DMS53 (cell line): ENCODE measurements around the gene LRMDA.

ENCODE experiments used
- DNase-seq: peaks from one replicate; lab custom pipeline; 2025; lab: John Stamatoyannopoulos, UW

LRMDA gene

DNA sequence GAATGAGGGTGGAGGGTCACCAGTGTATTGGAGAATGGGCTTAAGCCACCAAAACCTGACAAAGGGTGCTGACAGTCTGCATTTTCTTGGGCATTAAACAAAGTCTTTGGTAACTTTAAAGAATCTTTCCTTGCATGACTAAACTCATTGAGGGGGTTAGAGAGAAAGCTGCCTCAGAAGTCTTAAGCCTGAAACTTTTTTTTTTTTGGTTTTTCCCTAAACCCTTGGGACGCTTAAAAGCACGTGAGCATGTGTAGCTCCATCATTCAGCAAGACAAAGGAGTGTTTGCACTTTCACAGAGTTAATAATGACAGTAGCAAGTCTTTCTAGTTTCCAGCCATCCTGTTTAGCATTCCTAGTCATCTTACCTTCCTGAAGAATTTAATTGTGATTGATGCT is 110.7 kb downstream of the LRMDA start:
- no peak for DNase-seq

DNA sequence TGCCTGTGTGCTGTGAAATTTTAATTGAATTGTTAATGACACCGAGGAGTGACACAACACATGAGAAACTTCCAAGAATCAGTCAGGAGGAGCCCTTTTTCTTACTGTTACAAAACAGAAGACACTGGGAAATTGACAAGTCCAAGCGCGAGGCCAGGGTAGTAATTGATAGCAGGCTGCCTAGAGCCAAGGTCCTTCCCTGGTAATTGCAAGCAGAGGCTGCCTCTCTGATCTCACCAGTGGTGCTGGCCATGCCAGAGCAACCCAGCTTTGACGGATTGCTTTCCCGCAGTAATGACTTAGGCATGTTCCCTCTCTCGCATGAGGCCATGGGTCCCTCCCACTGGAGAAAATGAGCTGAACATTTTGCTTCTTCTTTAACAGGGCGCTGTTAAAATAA is 111.5 kb downstream of the LRMDA start:
- DNase-seq: no peak

DNA sequence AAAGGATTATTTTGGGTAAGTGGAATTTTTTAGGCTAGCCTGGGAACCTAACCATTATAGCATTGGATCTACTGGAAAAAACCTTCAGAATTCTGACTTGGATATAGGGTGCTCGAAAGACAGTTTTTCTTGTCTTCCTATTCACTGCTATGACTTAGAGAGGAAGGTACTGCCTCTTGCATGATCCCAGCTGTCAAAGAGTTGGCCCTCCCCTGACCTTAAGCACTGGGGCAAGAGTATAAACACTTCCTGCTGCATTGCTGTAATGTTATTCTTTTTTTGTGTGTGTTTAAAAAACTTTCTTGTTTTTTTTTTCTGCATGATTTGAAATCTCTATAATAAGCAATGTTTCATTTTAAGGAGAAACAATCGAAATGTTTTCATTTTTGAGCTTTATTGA is 113.0 kb downstream of the LRMDA start:
- DNase-seq: no peak

DNA sequence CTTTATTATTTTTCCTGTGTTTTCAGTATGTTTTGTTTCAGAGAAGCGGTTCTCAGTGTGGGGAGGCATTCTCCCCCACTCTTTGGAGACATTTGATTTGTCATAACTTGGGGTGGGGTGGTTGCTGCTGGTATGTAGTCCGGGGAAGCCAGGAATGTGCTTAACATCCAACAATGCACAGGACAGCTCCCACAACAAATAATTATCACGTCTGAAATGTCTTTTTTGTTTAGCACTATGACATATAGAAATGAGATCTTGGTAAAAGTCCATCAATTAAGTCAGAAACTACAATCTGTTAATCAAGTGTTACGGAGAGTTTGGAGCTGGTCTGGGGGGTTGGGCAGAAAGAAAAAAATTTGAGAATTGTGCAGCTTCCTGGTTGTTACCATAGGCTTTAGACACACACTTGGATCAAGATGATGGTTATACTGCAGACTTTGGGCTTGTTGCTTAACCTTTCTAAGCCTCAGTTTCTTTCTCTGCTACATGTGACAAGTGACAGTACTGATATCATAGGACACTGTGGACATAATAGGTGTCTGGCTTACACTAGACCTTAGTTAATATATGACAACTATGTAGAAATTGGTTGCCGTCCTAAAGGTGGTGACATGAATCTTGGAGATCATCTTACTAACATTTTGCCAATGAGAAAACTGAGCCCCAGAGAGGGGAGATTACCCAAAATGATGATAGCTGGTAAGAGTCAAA is 113.7 kb downstream of the LRMDA start:
- no peak for DNase-seq

DNA sequence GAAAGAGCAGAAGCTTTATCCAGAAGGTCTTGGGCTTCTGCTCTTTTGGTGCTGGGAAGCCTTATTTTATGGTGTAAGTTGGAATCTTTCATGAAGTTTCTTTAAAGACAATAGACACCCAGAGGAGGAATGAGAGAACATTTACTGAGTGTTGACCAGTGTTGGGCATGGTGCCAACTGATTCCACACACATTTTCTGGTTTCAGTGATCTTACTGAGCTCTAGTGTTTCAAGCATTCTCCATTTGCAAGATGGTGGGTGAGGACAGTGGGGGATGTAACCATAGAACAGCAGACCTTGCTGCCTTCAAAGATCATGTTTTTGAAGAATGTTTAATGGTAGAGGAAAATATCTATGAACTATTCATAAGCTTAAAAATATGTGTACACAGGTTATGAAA is 114.6 kb downstream of the LRMDA start:
- no peak for DNase-seq

DNA sequence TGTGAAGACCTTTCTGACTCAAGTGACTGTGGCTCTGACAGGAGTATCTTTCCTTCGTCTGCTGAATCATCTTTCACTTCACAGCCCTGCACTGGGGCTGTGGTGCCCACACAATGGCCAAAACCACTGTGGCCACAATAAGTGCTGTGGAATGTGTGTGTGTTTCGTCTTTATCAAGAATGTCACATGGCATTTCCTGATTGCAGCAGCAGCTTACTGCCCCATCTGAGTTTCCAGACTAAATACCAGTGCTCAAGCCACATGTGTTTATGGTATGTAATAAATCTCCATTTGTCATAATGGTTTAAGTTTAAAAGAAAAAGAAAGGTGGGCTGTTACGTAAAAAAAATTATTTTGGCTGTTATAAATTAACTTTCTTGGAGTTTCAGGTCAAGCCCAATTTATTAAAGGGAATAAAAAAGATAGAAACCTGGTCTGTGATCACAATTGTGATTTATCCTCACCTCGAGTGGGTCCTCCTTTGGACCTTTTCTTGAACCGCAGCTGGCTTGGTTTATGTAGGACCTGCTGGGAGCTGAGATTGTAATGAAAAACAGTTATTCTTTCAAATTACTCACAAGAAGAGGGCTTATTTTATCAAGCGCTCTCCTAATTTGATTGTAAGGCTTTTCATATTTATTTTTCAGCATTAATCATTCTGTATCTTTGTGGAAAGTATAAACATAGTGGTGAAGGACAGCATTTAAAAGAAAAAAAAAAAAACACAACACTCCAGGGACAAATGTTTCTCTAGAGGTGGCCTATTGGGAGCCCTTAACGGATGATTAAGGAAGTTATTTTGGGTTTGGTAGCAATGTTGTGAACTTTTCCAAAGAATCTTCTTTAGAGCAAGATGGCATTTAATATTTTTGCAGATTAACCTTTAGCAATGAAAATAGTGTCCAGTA is 116.2 kb downstream of the LRMDA start:
- DNase-seq: no peak

DNA sequence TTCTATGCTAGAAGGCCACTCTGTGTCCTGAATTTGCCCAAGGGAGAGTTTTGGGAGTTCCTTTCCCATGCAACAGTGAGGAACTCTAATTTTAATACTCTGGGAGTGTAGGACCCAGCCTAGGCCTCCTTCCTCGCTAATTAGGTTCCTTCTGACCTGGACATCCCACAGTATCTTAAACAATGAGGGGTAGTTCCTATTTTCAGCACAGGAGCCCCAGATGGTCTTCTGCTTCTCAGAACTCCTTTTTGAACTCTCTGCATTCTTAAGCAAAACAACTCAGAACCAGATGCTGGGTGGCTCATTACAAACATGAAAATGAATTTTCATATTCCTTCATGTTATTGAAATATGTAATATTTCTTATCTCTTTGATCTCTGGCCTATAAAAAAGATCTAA is 116.9 kb downstream of the LRMDA start:
- DNase-seq: no peak

DNA sequence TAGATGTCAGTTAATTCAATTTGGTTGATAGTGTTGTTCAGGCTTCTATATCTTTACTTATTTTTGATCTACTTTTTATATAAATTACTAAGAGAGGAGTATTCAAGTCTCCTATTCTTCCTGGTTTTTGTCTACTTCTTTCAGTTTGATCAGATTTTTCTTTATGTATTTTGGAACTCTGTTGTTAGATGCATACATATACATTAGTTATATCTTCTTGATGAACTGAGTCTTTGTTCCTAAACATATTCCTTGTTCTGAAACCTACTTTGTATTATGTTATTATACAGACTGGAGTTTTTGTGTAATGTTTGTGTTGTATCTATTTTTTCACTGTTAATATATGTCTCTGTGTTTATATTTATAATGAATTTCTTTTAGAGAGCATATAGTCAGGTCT is 118.8 kb downstream of the LRMDA start:
- no peak for DNase-seq

DNA sequence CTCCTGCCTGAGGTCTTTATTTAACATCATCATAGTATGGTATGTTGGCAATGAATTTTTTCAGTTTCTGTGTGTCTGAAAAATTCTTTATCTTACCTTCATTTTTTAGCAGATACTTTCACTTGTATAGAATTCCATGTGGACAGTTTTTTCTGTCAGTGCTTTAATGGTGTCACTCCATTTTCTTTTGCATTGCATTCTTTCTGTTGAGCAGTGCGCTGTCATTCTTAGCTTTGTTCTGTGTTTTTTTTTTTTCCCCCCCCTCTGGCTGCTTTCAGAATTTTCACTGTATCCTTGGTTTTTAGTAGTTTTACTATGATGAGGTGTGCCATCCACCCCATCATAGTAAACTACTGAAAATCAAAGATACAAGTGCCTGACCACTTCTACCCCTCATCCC is 120.7 kb downstream of the LRMDA start:
- DNase-seq: no peak

DNA sequence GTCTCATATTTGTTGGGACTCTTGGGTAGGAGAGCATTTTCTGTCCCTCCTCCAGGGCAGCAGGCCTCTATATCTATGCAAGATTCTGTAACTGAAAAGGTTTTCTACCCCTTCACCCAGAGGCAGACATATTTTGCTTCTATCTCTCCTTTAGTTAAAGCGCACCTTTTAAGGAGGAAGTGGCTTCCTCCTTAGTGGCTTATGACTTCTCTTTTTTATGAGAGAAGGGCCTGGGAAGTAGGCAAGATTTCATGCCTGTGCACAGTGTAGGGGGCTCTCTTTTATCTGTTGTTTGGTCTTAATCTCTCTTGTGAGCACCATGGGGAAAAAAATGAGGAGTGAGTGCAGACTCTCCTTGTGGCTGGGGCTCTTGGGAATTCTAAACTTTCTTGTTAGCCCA is 122.1 kb downstream of the LRMDA start:
- no peak for DNase-seq

DNA sequence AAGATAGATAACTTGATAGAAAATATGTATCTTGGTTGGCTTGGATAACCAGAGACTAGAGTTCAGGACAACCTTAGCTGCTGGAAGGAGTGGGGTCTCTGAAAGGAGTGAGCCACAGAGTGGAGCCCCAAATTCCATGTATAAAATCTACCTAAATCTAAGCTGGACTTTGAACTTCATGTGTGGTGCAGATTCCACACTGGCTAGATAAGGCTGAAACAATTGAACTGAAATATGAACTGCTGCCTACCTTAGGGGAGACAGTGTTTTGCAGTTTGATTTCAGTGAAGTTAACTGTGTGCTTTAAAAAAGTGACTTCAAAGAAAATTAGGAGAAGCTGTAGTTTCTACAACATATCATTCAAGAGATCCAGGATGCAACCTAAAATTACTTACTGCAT is 123.9 kb downstream of the LRMDA start:
- no peak for DNase-seq

DNA sequence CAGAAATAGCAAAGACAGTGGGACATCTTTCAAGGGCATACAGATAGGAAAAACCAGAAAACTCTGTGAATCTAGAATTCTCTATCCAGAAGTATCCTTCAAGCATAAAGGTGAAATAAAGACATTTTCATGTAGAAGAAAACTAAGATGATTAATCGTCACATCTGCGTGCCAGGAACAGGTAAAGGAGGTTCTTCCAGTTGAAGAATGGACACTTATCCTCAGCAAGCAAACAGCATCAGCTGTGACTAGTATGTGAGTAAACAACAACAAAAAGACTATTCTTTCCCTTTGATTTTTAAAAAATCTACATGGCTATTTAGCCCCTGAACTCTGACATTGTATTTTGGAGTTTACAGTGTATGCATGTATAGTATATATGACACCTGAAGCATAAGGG is 124.9 kb downstream of the LRMDA start:
- peak; percentile 33 for DNase-seq

DNA sequence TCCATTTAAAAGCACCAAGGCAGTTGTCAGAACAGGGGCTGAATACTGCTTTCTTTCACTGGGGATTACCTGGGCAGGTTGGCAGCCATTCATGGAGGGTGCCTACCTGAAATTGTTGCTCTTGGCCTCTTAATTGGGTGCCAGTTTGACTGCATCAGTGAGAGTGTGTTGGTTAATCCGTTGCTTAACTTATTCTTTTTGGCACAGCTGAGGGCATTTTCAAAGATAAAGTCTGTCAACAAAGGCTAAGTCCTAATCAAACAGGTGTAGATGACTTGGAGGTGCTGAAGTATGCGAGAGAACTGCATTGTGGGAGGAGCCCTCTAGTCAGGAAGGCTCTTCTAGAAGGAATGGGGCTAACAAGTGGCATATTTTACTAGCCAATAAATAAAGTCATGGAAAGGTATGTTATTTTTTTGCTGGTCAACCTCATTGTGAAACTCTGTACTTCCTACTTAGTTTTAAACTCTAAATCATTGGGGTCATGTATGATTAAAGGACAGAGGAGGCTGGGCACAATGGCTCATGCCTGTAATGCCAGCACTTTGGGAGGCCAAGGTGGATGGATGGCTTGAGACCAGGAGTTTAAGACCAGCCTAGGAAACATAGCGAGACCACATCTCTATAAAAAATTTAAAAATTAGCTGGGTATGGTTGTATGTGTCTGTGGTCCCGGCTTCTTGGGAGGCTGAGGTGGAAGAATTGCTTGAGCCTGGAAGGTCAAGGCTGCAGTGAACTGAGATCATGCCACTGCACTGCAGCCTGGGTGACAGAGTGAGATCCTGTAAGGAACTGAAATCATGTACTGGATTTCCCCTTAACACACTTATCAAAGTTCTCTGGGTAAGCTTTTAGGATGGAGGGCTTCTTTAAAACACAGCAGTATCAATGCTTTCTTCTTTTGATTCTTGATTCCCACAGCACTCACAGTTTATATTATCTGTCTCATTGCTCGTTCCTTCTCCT is 134.1 kb downstream of the LRMDA start:
- DNase-seq: peak; percentile 18

DNA sequence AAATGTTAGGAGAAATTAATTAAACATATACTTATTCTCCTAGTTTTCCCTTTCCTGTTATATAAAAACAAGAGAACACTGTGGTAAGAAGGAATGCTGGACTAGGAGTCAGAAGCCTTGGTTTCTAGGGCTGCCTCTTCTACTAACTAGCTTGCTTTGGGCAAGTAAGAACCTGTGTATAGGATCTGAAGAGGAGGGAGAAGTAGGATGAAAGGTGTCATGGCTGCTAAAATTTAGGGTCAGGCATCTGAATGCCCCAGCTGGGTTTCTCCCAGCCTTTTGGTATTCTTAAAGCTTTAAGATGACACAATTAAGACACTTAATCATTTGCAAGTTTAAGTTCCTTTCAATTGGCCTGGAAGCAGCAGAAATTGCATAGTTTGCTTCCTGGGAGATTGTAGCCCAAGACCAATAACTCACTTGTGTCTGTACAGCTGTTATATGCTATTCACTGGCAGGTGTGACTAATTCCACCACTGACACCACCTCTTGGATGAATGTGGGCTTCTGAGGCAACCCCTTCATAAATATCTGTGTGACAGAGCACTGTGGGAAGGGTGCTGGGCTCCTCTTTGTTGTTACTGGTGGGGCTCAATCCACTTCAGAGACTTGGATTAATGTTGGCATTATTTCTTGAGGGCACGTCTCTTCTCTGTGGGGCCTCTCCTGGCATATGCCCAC is 137.2 kb downstream of the LRMDA start:
- no peak for DNase-seq

DNA sequence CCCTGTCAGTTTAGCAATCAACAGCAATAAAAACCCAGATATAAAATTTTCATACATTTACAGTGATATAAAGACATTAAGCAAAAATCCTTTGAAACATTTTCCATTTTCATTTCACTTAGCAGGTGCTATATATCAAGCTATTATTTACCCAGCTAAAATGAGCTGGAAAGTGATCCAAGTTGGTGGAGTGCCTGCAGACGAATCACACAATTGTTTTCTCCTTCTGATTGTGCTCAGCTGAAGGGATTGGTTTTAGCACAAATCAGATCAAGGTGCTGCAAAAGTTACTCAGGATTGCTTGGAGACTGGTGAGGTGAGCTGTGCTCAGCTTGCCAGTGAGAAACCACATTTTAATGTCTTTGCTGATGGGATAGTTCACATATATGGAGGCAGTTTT is 138.1 kb downstream of the LRMDA start:
- no peak for DNase-seq

DNA sequence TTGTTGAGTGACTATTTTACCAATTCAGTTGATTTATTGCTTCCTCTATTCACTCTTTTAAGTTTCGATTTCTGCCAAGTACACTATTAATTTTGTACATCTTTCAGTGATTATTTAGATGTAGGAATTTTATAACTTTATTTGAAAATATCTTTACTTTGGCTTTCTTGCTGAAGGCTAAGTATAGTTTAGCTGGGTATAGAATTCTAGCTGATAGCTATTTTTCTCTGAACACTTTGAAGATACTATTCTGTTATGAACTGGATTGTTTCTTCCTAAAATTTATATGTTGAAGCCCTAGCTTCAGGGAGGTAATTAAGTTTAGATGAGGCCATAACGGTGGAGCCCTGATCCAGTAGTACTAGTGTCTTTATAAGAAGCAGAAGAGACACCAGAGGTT is 141.1 kb downstream of the LRMDA start:
- DNase-seq: no peak

DNA sequence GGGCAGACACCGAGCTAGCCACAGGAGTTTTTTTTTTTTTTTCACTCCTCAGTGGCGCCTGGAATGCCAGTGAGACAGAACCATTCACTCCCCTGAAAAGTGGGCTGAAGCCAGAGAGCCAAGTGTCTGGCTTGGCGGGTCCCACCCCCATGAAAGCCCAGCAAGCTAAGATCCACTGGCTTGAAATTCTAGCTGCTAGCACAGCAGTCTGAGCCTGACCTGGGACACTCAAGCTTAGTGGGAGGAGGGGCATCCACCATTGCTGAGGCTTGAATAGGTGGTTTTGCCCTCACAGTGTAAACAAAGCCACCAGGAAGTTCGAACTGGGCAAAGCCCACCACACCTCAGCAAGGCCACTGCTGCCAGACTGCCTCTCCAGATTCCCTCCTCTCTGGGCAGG is 144.5 kb downstream of the LRMDA start:
- DNase-seq: no peak

DNA sequence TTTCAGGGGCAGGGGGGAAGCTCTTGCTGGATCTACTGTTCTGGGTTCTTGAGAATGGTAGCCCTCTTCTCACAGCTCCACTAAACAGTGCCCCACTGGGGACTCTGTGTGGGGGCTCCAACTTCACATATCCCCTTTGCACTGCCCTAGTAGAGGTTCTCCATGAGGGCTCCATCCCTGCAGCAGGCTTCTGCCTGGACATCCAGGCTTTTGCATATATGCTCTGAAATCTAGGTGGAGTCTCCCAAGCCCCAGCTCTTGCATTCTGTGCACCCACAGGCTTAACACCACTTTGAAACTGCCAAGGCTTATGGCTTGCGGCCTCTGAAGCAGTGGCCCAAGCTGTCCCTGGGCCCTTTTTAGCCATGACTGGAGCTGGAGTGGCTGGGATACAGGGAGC is 150.7 kb downstream of the LRMDA start:
- DNase-seq: peak; percentile 36

DNA sequence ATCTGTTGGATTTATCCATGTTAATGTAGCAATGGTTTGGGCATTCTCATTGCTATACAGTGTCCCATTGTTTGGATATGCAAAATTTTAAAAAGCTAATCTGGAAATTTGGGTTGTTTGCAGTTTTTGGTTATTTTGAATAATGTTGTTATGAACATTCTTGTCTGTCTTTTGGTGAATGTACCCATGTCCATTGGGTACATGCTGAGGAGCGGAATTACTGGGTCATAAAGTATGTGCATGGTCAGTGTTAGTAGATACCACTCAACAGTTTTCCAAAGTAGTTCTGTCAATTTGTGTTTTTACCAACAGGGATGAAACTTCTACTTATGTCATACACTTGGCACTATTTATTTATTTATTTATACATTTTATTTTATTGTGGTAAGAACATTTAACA is 153.9 kb downstream of the LRMDA start:
- DNase-seq: no peak

DNA sequence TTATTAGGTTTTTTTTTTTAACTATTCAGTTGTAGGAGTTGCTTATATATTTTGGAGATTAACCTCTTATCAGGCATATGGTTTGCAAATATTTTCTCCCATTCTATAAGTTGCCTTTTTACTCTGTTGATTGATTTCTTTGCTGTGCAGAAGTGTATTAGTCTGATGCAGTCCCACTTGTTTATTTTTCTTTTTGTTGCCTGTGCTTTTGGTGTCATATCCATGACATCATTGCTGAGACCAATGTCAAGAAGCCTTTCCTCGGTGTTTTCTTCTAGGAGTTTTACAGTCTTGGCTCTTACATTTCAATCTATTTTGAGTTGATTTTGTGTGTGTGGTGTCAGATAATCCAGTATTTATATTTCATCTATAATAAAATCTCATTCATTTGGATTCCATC is 155.4 kb downstream of the LRMDA start:
- DNase-seq: no peak

DNA sequence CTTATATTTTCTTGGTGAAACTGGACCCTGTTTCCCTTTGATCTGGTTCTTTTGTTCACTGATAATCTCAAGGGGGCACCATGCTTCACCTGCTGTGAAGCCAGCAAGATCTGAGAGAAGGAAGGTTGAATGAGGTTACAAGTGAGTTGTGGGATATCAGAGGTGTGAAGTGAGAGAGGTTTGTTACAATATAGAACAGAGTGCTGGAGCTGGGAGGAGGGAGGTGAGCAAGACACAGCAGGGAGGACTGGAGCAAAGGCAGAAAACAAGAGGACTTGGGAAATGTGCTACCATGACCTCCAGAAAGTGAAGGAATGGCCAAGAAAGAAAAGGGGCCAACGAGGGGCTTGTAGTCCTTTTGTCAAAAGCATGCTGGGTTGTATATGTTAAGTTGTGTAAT is 156.6 kb downstream of the LRMDA start:
- no peak for DNase-seq
